GM12878 (cell line): Measurements from ENCODE around the gene MYBBP1A. TPM values are rescaled to one million over a fixed set of nuclear protein-coding genes. Genes with fewer than 3 reads are reported as not detected.

Experiments used
- ATAC-seq: fragments of 200-7000 bp; cut with Tn5 transposase; 3 replicates; pipeline ENCODE4 v1.9.1; 2020; ENCODE audit warnings: mild to moderate bottlenecking, moderate library complexity
- BruUV-seq: library from RNA; stranded (reverse); fragments of 400-500 nt; replicated peaks from 2 replicates; lab custom pipeline; 2021; lab: Mats Ljungman, UMichigan
- CTCF ChIA-PET: fragments of 300-600 bp; sonication (Branson Sonifier 250); formaldehyde crosslinking; extraction: SDS; loops from one replicate; lab custom pipeline; 2021; ENCODE audit warnings: inconsistent platforms; lab: Yijun Ruan, JAX
- POLR2A ChIA-PET: fragments of 350-600 bp; formaldehyde crosslinking; extraction: SDS; loops from one replicate; lab custom pipeline; 2021; ENCODE audit warnings: inconsistent platforms; lab: Charles Lee
- RAD21 ChIA-PET: fragments of 300-600 bp; sonication (Branson Sonifier 250); formaldehyde crosslinking; loops from one replicate; lab custom pipeline; 2023; ENCODE audit warnings: antibody characterized with exemption; ENCODE audit not compliant: unreplicated experiment; lab: Charles Lee
- SMC1A ChIA-PET: fragments of 300-600 bp; sonication (Branson Sonifier 250); formaldehyde crosslinking; loops from one replicate; lab custom pipeline; 2023; ENCODE audit not compliant: unreplicated experiment, uncharacterized antibody; lab: Charles Lee
- DNase-seq: peaks from one replicate; pipeline ENCODE4 v3.0.0-alpha.2; 2011; ENCODE audit warnings: low read depth, low spot score
- FAIRE-seq: peaks from 3 replicates; lab custom pipeline; 2011; peaks lifted over from hg19 to GRCh38; lab: Jason Lieb, UNC
- H2AFZ ChIP-seq: 2 replicates; pipeline ENCODE4 v1.6.0; 2011; ENCODE audit warnings: low read depth, low read length, control low read depth; ENCODE audit not compliant: control insufficient read depth
- H3K27ac ChIP-seq: 2 replicates; pipeline ENCODE4 v1.5.1; 2011; ENCODE audit warnings: control low read depth; ENCODE audit not compliant: control insufficient read depth, insufficient read depth
- H3K27me3 ChIP-seq, 2 experiments: replicated peaks in 1 of 2; 2 replicates each; pipeline versions ENCODE4 v1.6.0 to v1.6.1; 2011; ENCODE audit warnings: low read length in 1 of 2; ENCODE audit not compliant: control insufficient read depth in 2 of 2, insufficient read depth in 2 of 2
- H3K36me3 ChIP-seq, 2 experiments: 2 replicates each; pipeline ENCODE4 v1.5.1; 2011; ENCODE audit warnings: low read length in 1 of 2; ENCODE audit not compliant: control insufficient read depth in 2 of 2, insufficient read depth in 2 of 2
- H3K4me1 ChIP-seq: 2 replicates; pipeline ENCODE4 v1.6.1; 2011; ENCODE audit warnings: mild to moderate bottlenecking, low read length, moderate library complexity, mixed read lengths; ENCODE audit not compliant: control insufficient read depth, insufficient read depth
- H3K4me2 ChIP-seq: 2 replicates; pipeline ENCODE4 v1.6.0; 2011; ENCODE audit warnings: control low read depth; ENCODE audit not compliant: control insufficient read depth, insufficient read depth
- H3K4me3 ChIP-seq: fragments of 200-600 bp; sonication (generic); 2 replicates; pipeline ENCODE4 v1.5.1; 2016
- H3K79me2 ChIP-seq: 2 replicates; pipeline ENCODE4 v1.6.0; 2011; ENCODE audit warnings: low read length; ENCODE audit not compliant: control insufficient read depth, insufficient read depth
- H3K9ac ChIP-seq: 2 replicates; pipeline ENCODE4 v1.8.0; 2011; ENCODE audit warnings: low read length, control low read depth, mixed read lengths; ENCODE audit not compliant: control insufficient read depth, insufficient read depth
- H3K9me3 ChIP-seq: replicated peaks from 3 replicates; pipeline ENCODE4 v1.5.1; 2011; ENCODE audit warnings: mild to moderate bottlenecking, low read length; ENCODE audit not compliant: control insufficient read depth, insufficient read depth
- H4K20me1 ChIP-seq: 2 replicates; pipeline ENCODE4 v1.6.0; 2011; ENCODE audit not compliant: control insufficient read depth, insufficient read depth
- ATF7 ChIP-seq: fragments of 450-650 bp; IDR thresholded peaks from 2 replicates; pipeline ENCODE4 v1.6.1; 2016; ENCODE audit warnings: low read depth, mild to moderate bottlenecking
- BRCA1 ChIP-seq: IDR thresholded peaks from 2 replicates; pipeline ENCODE4 v1.6.1; 2011; ENCODE audit warnings: low read depth, low read length, improper control_type of control experiment
- MTA2 ChIP-seq: fragments of 450-650 bp; IDR thresholded peaks from 2 replicates; pipeline ENCODE4 v1.6.1; 2016; ENCODE audit warnings: low read depth, mild to moderate bottlenecking, moderate library complexity
- POLR2AphosphoS2 ChIP-seq: IDR thresholded peaks from 2 replicates; pipeline ENCODE4 v1.6.1; 2011; ENCODE audit warnings: low read depth, mild to moderate bottlenecking, low read length, improper control_type of control experiment, moderate library complexity
- POLR2AphosphoS5 ChIP-seq: IDR thresholded peaks from 2 replicates; pipeline ENCODE4 v1.6.1; 2011; ENCODE audit warnings: mild to moderate bottlenecking, low read length, inconsistent platforms
- SMARCA5 ChIP-seq: fragments of 450-650 bp; IDR thresholded peaks from 2 replicates; pipeline ENCODE4 v1.6.1; 2017; ENCODE audit warnings: mild to moderate bottlenecking
- SUZ12 ChIP-seq: fragments of 200-600 bp; sonication (generic); IDR thresholded peaks from one replicate; pipeline ENCODE4 v1.6.1; 2018; ENCODE audit warnings: antibody characterized with exemption, mild to moderate bottlenecking; ENCODE audit not compliant: unreplicated experiment
- ZNF622 ChIP-seq: fragments of 450-650 bp; IDR thresholded peaks from 2 replicates; pipeline ENCODE4 v1.6.1; 2017; ENCODE audit warnings: mild to moderate bottlenecking, inconsistent platforms
- WGBS: methylation state at CpG from one replicate; pipeline ENCODE4 v1.1.6; 2016; ENCODE audit warnings: low lambda C conversion rate; ENCODE audit not compliant: insufficient replicate concordance, insufficient coverage; ENCODE audit errors: missing lambda C conversion rate; 5-methylcytosine and 5-hydroxymethylcytosine counted together
- in situ Hi-C: fragments of 300-500 bp; cut with MboI; formaldehyde crosslinking; loops from 9 replicates; pipeline ENCODE4 v1.14.3; 2018; ENCODE audit warnings: mixed read lengths
- intact Hi-C: fragments of 100-400 bp; cut with micrococcal nuclease; formaldehyde crosslinking; loops from one replicate; pipeline ENCODE4 v1.14.2; 2022; ENCODE audit not compliant: unreplicated experiment
- polyA plus RNA-seq, 11 experiments: library from polyadenylated mRNA; depleted of rRNA in 4 of 11; unstranded in 6 of 11; stranded (reverse) in 5 of 11; fragments of >200 nt; fragmentation: Nextera tagmentation in 4 of 11; fragmentation: Illumina TruSeq in 1 of 11; extraction: Ambion mirVana in 4 of 11; extraction: Trizol in 1 of 11; gene quantifications; 1 replicate in 1 of 11; 2 replicates in 10 of 11; pipeline versions ENCODE4 v1.2.1 to v1.2.3, GENCODE V29; 2011 to 2016; ENCODE audit warnings: inconsistent platforms in 2 of 11, missing spikeins in 2 of 11, low read depth in 1 of 11
- total RNA-seq, 4 experiments: library from RNA; depleted of rRNA in 3 of 4; stranded (reverse); fragments of >200 nt in 3 of 4; fragmentation: Illumina TruSeq in 1 of 4; extraction: Trizol in 1 of 4; gene quantifications; 2 replicates each; pipeline versions ENCODE4 v1.2.1 to v1.2.3, GENCODE V29; 2013 to 2021
- TF ChIP-seq, protein P1 (sequence below): IDR thresholded peaks from 2 replicates; pipeline ENCODE4 v1.6.1; 2011; ENCODE audit warnings: low read depth, low read length, improper control_type of control experiment, borderline replicate concordance
- TF ChIP-seq, protein P2 (sequence below): fragments of 450-650 bp; IDR thresholded peaks from 2 replicates; pipeline ENCODE4 v1.6.1; 2017; ENCODE audit warnings: low read depth, mild to moderate bottlenecking, moderate library complexity

MYBBP1A gene
- total and polyA plus RNA-seq, 10 of the 15 experiments (the other 5 are each of a cell fraction or from before 2014, with no cell fraction given), result 2.5 to 121 (median 71.6) TPM

GRCh38 chr17:4505187-4505586, 50.0 kb downstream of the MYBBP1A start (continued):
- TF ChIP-seq, protein P1, sequence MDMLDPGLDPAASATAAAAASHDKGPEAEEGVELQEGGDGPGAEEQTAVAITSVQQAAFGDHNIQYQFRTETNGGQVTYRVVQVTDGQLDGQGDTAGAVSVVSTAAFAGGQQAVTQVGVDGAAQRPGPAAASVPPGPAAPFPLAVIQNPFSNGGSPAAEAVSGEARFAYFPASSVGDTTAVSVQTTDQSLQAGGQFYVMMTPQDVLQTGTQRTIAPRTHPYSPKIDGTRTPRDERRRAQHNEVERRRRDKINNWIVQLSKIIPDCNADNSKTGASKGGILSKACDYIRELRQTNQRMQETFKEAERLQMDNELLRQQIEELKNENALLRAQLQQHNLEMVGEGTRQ, result no peak
- TF ChIP-seq ZNF622, result no peak
- TF ChIP-seq POLR2AphosphoS5, result no peak
- TF ChIP-seq ATF7, result no peak
- TF ChIP-seq, protein P2, sequence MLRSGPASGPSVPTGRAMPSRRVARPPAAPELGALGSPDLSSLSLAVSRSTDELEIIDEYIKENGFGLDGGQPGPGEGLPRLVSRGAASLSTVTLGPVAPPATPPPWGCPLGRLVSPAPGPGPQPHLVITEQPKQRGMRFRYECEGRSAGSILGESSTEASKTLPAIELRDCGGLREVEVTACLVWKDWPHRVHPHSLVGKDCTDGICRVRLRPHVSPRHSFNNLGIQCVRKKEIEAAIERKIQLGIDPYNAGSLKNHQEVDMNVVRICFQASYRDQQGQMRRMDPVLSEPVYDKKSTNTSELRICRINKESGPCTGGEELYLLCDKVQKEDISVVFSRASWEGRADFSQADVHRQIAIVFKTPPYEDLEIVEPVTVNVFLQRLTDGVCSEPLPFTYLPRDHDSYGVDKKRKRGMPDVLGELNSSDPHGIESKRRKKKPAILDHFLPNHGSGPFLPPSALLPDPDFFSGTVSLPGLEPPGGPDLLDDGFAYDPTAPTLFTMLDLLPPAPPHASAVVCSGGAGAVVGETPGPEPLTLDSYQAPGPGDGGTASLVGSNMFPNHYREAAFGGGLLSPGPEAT, result no peak
- TF ChIP-seq BRCA1, result no peak
- TF ChIP-seq POLR2AphosphoS2, result no peak
- TF ChIP-seq SMARCA5, result no peak
- no peak for TF ChIP-seq MTA2
- TF ChIP-seq, all 136 proteins: peak for 0

DNA sequence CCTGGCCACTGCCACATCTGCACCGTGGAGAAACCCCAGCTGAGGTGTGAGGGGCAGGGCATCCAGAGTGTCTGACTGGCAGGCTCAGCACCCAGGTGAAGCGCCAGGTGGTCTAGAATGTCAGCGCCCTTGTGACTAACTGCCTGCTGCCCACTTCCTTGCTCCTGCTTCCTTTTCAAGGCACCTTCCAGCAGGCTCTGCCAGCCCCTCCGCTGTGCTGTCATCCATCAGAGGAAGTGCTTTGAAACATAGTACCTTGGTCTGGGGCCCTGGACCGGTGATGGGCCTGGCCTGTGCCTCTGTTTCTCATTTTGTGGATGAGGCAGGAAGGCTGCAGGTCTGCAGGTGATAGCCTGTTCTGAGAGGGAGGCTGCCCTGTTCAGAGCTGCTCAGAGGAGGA, 51.0 kb downstream of the MYBBP1A start:
- ChIA-PET CTCF (no interaction called here), POLR2A (no interaction called here), SMC1A (no interaction called here), RAD21 (no interaction called here)
- Histone ChIP-seq H3K4me3 (no peak overlapping the region), H3K36me3 (no peaks in the 10 kb centered on the region), H3K27me3 (peaks cover 11 to 15% of the 10 kb centered on the region in 2 experiments), H3K4me1 (peaks cover 2% of the 10 kb centered on the region; the same call in 1 of the 2 replicates), H3K79me2 (no peaks in the 10 kb centered on the region), H3K9ac (no peak overlapping the region), H3K4me2 (no peak overlapping the region), H3K9me3 (no peaks in the 10 kb centered on the region), H4K20me1 (no peaks in the 10 kb centered on the region), H3K27ac (no peak overlapping the region), H2AFZ (no peak overlapping the region)
- no peak for TF ChIP-seq SUZ12
- no peak for FAIRE-seq
- 1% methylated on average over 5 of the region's 5 CpGs for WGBS
- no peak for DNase-seq
- intact Hi-C loops, result no loop called here
- ATAC-seq, result no peak; the same call in 1 of the 3 replicates
- BruUV-seq, result no TSS peak
- in situ Hi-C loops, result no loop called here
